GM18505 (cell line): ENCODE results near the gene NOTCH1.

Source experiments
- ATAC-seq: cut with Tn5 transposase; IDR thresholded peaks from one replicate; pipeline ENCODE4 v1.9.1; 2021; ENCODE audit not compliant: unreplicated experiment
- POLR2A ChIP-seq: IDR thresholded peaks from 4 replicates; pipeline ENCODE4 v1.6.1; 2011; ENCODE audit warnings: borderline replicate concordance; ENCODE audit not compliant: insufficient read depth, insufficient read length; ENCODE audit errors: extremely low read depth

Gene NOTCH1

DNA sequence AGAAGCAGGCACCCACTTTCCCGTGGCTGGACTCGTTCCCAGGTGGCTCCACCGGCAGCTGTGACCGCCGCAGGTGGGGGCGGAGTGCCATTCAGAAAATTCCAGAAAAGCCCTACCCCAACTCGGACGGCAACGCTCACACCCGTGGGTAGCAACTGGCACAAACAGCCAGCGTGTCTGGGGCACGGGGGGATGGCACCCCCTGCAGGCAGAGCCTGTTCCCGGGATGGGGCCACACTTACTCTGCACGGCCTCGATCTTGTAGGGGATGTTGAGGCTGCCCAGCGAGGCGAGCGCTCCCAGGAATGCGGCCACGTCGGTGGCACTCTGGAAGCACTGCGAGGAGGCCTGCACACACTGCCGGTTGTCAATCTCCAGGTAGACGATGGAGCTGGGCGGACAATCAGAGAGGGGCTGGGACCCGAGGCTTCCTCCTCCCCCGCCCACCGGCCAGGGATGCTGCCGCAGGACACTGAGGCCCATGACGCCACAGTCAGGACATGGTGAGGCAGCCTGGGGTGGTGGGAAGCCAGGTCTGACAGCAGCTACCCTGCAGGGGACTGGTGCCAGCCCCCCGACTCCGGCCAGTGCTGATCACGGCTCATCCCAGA is 42.8 kb downstream of the NOTCH1 start:
- ATAC-seq, result no peak
- TF ChIP-seq POLR2A, result no peak

DNA sequence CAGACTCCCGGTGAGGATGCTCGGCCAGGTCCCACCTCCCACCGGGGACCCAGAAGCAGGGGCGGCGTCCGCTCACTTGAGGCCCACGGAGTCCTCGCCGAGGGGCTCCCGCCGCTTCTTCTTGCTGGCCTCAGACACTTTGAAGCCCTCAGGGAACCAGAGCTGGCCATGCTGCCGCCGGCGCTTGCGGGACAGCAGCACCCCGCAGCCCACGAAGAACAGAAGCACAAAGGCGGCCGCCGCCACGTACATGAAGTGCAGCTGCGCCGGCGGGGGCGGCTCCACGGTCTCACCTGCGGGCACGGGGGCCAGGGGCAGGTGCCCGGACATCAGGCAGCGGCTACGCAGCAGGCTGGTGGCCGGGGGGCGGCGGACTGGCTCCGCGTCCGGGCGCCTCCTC is 43.7 kb downstream of the NOTCH1 start:
- ATAC-seq, result no peak
- TF ChIP-seq POLR2A, result no peak

DNA sequence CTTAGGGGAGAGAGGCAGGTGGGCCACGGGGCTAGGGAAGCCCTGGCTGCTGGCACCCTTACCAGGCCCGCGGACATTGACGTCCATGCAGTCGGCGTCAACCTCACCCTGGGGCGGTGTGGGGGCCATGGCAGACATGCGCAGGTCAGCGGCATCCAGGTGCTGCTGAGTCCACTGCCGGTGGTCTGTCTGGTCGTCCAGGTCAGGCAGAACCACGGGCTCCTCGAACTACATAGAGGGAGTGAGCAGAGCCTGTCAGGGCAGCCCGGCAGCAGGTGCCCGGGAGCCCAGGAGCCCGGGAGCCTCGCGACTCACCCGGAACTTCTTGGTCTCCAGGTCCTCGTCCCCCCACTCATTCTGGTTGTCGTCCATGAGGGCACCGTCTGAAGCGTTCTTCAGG is 44.2 kb downstream of the NOTCH1 start:
- TF ChIP-seq POLR2A, result no peak
- no peak for ATAC-seq

- no peak for ATAC-seq
- TF ChIP-seq POLR2A, result no peak
Observed at GRCh38 chr9:136499935-136500910, 45.6 kb downstream of the NOTCH1 start.

GRCh38 chr9:136499071-136499934 is 46.5 kb downstream of the NOTCH1 start:
- TF ChIP-seq POLR2A, result no peak
- no peak for ATAC-seq

DNA sequence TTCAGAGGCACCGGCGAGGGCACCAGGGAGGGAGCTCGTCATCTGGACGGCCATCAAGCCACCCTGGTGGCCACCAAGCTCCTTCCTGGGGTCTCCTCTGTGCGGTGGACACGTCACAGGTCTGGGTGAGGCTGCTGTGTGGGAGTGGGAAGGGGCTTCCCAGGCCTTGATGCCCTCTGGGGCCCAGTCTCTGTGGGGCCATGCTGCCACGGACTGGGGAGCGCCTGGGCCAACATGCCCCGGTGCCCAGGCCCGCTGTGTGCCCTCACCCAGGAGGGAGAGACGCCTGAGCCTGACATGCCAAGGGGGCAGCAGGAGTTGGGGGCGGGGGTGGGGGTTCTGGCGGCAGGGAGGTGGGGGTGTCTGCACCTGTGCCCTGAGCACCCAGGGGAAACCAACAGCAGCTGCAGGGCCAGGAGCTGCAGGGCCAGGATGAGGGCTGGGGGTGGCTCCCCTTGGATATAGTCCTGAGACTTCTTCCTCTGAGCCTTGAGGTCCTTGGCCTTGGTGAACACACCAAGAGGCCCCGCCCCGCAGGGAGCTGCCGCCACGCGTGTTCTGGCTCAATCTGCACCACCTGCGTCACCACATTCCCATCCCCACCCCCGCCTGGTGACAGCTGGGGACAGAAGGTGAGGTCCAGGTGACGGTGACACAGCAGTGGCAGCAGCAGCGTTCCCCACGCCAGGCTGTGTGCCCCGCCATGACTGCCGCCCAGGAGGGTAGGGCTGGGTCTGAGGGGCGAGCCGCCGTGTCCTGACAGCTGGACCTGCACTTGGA is 47.7 kb downstream of the NOTCH1 start:
- no peak for TF ChIP-seq POLR2A
- no peak for ATAC-seq

- no peak for ATAC-seq
Observed at GRCh38 chr9:136496801-136497620, 48.8 kb downstream of the NOTCH1 start.

DNA sequence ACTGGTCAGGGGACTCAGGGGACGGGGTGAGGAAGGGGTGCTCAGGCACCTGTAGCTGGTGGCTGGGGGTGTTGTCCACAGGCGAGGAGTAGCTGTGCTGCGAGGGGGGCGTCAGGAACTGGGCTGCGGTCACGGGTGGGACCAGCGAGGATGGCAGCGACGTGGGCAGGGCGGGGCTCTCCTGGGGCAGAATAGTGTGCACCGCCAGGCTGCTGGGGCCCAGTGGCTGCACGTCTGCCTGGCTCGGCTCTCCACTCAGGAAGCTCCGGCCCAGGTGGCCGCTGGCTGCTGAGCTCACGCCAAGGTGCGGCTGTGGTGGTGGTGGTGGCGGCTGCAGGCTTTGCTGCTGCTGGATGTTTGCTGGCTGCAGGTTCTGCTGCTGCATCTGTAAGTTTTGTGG is 49.7 kb downstream of the NOTCH1 start:
- ATAC-seq, result no peak
- no peak for TF ChIP-seq POLR2A

More at GRCh38 chr9:136496801-136497620, 48.8 kb downstream of the NOTCH1 start:
- TF ChIP-seq POLR2A, result no peak

- no peak for TF ChIP-seq POLR2A
- ATAC-seq, result no peak
Observed at GRCh38 chr9:136495238-136495800, 50.5 kb downstream of the NOTCH1 start.

DNA sequence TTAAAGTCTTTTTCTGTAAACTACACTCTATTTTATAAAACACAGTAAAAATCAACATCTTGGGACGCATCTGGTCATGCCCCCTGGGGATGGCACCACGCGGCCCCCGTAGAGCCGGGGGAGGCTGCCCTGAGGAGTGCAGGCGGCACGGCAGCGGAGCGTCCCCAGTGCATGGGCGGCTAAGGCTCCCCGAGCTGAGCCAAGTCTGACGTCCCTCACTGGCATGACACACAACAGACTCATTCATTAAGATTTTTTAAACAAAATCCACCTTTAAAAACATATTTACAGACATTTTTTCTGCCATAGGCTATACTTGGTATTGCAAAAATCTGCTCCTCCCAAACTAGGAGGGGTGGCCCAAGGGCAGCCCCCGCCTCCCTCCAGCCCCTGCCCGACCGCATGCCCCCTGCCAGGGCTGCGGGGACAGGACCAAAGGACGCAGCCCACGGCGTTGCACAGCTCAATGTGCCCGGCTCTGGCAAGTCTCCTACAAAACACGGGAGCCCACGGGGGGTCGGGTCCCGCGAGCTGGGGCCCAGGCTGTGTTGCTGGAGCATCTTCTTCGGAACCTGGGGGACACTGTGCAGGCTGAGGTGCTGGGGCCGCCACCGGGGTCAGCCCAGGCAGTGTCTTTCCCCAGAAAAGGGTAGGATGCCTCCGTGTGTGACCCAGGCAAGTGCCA is 51.2 kb downstream of the NOTCH1 start:
- no peak for TF ChIP-seq POLR2A
- no peak for ATAC-seq

GRCh38 chr9:136494012-136494411 is 51.8 kb downstream of the NOTCH1 start:
- no peak for ATAC-seq
- no peak for TF ChIP-seq POLR2A
